ENCODE results near the gene TTLL10. TPM values are rescaled to one million over a fixed set of nuclear protein-coding genes. Genes with fewer than 3 reads are reported as not detected.

TTLL10 gene
- total RNA-seq, 1 experiment from 2014 or later, result 0.68 TPM

DNA sequence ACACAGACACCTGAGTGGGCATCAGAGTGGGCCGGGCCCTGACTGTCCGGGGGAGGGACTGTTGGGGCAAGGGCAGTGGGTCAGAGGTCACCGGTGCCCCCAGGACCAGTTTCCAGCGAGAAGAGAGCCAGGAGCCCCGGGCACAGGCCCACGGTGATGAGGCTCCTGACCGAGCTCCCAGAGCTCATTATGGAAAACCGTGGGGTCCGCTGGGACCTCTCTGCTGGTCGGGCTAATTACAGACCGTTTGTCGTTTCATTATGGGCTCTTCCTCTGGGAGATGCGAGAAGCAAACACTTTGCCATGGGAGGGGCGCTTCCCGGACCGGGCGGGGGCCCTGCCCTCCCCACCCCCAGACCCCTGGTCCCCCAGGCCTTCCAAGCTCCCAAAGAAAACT lies 12.0 kb upstream of the TTLL10 start:
- no peak for DNase-seq
- Histone ChIP-seq H2BK120ac (ENCODE audit: low read depth, low read length, poor library complexity, severe bottlenecking) (no peak overlapping the region), H3K56ac (ENCODE audit: insufficient read length, low read depth, low read length) (no peak overlapping the region), H3K4me2 (ENCODE audit: insufficient read depth, insufficient read length, low read length) (no peak overlapping the region), H3K79me2 (ENCODE audit: insufficient read depth, low read length) (no peaks in the 10 kb centered on the region), H3K27me3 (ENCODE audit: insufficient read depth, low read length) (no peaks in the 10 kb centered on the region), H2BK20ac (ENCODE audit: low read depth, low read length, poor library complexity, severe bottlenecking) (no peak overlapping the region), H2AFZ (ENCODE audit: low read length) (no peak overlapping the region), H4K20me1 (ENCODE audit: control insufficient read depth, insufficient read depth, insufficient read length) (no peaks in the 10 kb centered on the region), H3K9ac (ENCODE audit: extremely low read depth, insufficient read length, low read length) (no peak overlapping the region), H3K4ac (ENCODE audit: low read depth, low read length) (no peak overlapping the region), H2BK12ac (ENCODE audit: insufficient read length, low read depth, low read length) (no peak overlapping the region), H3K23me2 (ENCODE audit: insufficient read length, low read depth, low read length, poor library complexity, severe bottlenecking) (peaks cover 8% of the 10 kb centered on the region), H4K91ac (ENCODE audit: insufficient read length, low read depth, low read length) (no peak overlapping the region), H2BK15ac (ENCODE audit: low read depth, low read length) (no peak overlapping the region), H2BK5ac (ENCODE audit: insufficient read length, low read length) (no peak overlapping the region), H3K79me1 (ENCODE audit: insufficient read depth, low read depth, low read length, poor library complexity, severe bottlenecking) (no peaks in the 10 kb centered on the region), H4K5ac (ENCODE audit: insufficient read length, low read depth, low read length) (no peak overlapping the region), H3K27ac (ENCODE audit: insufficient read length, low read depth, low read length) (no peak overlapping the region), H3K14ac (ENCODE audit: insufficient read depth, low read length) (no peak overlapping the region; the same call in 1 of the 2 replicates), H3K9me3 (ENCODE audit: control insufficient read depth, low read depth, low read length) (no peaks in the 10 kb centered on the region), H3K18ac (ENCODE audit: insufficient read length, low read depth, low read length) (no peak overlapping the region), H3T11ph (ENCODE audit: low read length) (no peak overlapping the region), H3K23ac (ENCODE audit: insufficient read length, low read depth, low read length) (no peak overlapping the region), H3K4me1 (ENCODE audit: insufficient read depth, low read length) (no peaks in the 10 kb centered on the region), H4K8ac (replicated peaks; ENCODE audit: insufficient read length, low read depth, low read length) (no peak overlapping the region), H2AK5ac (ENCODE audit: insufficient read length, low read length) (no peak overlapping the region)
- Mint-ChIP-seq H3K9me3 (no peaks in the 10 kb centered on the region), H3K27ac (no peak overlapping the region), H3K4me1 (peaks cover 15 to 31% of the 10 kb centered on the region in 2 experiments), H3K27me3 (ENCODE audit: low read depth) (peaks cover 6% of the 10 kb centered on the region), H3K36me3 (ENCODE audit: insufficient read depth in 1 of 3, low read depth in 3 of 3) (peaks cover 0 to 3% (median 0%) of the 10 kb centered on the region in 3 experiments; a peak in 3 of 7 replicates), H3K4me3 (no peak overlapping the region)
- TF ChIP-seq, protein P1, sequence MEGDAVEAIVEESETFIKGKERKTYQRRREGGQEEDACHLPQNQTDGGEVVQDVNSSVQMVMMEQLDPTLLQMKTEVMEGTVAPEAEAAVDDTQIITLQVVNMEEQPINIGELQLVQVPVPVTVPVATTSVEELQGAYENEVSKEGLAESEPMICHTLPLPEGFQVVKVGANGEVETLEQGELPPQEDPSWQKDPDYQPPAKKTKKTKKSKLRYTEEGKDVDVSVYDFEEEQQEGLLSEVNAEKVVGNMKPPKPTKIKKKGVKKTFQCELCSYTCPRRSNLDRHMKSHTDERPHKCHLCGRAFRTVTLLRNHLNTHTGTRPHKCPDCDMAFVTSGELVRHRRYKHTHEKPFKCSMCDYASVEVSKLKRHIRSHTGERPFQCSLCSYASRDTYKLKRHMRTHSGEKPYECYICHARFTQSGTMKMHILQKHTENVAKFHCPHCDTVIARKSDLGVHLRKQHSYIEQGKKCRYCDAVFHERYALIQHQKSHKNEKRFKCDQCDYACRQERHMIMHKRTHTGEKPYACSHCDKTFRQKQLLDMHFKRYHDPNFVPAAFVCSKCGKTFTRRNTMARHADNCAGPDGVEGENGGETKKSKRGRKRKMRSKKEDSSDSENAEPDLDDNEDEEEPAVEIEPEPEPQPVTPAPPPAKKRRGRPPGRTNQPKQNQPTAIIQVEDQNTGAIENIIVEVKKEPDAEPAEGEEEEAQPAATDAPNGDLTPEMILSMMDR (conservative IDR thresholded peaks at IDR 0.05), result no peak
- no CpG with 5 or more reads among the region's 17 CpGs for WGBS (ENCODE audit: extremely low coverage, insufficient read length, low lambda C conversion rate)

All from H9 (cell line).